GM18858 (cell line): ENCODE measurements around the gene WDFY3.

Source experiments
- ATAC-seq: cut with Tn5 transposase; IDR thresholded peaks from one replicate; pipeline ENCODE4 v1.9.1; 2021; ENCODE audit not compliant: unreplicated experiment

The WDFY3 gene

DNA sequence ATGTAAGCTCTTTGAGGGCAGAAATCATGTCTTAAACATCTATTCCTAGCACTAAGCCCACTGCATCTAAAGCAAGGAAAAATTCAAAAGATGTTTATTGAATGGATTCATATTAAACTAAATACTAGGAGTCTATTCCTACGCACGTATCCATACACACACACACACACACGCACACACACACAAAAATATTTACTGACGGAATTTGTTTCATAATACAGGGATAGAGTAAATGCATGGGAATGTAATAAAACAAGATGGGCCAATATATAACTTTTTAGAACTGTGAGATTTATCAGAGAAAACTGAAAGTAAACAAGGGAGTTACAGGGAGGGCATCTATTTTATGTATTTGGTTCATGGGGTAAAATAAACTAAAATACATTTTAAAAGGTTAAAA, 57.6 kb downstream of the WDFY3 start:
- ATAC-seq: no peak

DNA sequence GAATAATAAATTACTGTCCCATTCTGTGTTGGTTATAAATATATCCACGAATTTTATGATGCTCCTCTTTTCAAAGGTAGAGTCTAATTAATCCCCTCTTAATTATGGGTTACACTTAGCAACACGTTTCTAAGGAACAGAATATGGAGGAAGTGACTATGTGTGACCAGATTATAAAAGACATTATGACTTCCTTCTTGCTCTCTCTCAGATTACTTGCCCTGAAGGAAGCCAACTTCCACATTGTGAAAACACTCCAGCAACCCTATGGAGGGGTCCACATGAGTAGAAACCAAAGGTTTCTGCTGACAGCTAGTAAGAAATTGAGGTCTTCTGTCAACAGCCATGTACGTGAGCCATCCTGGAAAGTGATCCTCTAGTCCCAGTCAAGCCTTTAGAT, 59.3 kb downstream of the WDFY3 start:
- no peak for ATAC-seq

DNA sequence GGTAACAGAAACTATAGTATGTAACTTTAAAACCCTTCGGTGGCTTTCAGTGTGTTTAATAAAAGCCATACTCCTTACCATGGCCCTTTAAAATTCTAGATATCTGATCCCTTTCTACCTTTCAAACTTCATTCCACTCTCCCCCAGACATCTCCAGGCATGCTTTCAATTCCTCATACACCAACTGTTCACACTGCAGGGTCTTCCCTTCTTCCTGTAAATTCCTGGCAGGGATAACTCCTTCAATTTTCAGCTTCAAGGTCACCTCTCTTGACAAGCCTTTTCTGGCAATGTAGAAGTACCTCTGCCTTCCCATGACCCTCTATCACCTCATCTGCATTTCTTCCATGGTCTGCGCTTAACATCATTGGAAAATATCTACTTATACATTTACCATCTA, 60.8 kb downstream of the WDFY3 start:
- ATAC-seq: no peak

DNA sequence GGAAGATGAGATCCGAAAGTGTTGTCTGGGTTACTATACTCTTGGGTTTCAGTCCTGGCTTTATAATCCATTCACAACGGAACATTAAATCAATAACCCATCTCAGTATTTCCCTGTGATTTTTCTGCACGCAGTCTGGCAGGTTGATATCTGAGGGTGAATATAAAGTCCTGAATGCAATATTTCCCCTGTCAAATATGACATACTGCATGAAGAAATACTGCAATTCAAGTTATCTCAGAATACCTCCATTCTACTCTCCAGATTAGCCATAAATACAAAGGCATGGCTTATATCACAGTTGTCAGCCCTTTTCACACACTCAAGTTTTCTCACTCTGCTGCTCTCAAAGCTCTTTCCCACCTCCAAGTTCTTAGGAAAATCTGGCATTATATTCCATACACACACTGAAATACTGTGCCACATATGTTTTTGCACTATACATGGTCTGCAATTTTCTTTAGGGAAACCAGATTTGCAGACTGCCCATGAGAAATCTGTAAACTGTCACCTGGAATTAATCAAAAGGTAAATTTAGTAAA, 64.7 kb downstream of the WDFY3 start:
- ATAC-seq: no peak

DNA sequence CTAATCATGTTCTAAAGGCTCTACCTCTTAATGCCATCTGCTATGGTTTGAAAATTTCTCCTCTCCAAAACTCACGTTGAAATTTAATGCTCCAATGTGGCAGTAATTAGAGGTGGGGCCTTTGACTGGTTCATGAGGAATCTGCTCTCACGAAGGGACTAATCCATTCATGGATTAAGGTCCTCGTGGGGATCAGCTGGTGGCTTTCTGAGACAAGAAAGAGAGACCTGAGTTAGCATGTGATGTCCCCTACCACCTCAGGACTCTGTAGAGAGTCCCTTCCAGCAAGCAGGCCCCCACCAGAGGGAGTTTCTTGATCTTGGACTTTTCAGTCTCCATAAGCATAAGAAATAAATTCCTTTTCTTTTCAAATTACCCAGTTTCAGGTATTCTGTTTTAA, 65.3 kb downstream of the WDFY3 start:
- ATAC-seq: no peak

DNA sequence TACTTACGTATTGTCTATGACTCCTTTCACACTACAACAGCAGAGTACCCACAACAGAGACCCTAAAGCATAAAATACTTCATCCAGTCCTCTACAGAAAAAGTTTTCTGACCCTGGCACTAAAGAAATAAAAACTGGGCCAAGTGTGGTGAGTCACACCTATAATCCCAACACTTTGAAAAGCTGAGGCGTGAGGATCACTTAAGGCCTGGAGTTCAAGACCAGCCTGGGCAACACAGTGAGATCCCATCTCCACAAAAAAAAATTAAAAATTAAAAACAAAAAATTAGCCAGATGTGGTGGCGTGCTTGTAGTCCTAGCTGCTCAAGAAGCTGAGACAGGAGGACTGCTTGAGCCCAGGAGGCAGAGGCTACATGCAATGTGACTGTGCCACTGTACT, 66.9 kb downstream of the WDFY3 start:
- ATAC-seq: no peak

- ATAC-seq: no peak
Observed at GRCh38 chr4:84897516-84897915, 69.0 kb downstream of the WDFY3 start.

- no peak for ATAC-seq
Observed at GRCh38 chr4:84895283-84895682, 71.2 kb downstream of the WDFY3 start.

DNA sequence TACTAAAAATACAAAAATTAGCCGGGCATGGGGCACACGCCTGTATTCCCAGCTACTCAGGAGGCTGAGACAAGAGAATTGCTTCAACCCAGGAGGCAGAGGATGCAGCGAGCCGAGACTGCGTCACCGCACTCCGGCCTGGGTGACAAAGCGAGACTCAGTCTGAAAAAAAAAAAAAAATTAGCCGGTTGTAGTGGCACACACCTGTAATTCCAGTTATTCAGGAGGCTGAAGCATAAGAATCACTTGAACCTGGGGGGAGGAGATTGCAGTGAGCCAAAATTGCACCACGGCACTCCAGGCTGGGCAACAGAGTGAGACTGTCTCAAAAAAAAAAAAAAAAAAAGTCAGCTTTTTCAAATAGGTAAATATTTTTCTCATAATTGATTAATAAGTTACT, 71.9 kb downstream of the WDFY3 start:
- no peak for ATAC-seq

GRCh38 chr4:84892950-84893349, 73.5 kb downstream of the WDFY3 start:
- no peak for ATAC-seq

GRCh38 chr4:84887824-84888223, 78.7 kb downstream of the WDFY3 start:
- no peak for ATAC-seq

DNA sequence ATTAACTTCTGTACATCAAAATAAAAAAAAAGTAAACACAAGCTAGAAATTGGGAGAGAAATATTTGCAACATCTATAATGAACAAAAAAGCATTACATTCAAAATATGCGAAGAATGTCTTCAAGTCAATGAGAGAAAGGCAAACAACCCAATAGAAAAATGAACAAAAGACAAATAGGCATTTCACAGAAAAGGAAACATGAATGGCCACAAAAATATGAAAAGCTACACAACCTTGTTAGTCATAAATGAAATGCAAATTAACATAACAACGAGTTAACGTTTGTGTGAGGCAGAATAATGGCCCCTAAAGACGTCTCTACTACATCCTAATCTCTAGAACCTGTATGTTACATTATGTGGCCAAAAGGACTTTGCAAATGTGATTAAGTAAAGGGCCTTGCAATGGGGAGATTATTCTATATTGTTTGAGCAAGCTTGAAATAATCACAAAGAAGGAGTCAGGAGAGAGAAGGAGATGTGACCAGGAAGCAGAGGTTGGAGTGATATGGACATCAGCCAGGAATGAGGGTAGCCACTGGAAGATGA, 86.8 kb downstream of the WDFY3 start:
- ATAC-seq: no peak

- ATAC-seq: no peak
Observed at GRCh38 chr4:84878546-84878945, 87.9 kb downstream of the WDFY3 start.

- no peak for ATAC-seq
Observed at GRCh38 chr4:84878090-84878489, 88.4 kb downstream of the WDFY3 start.

- no peak for ATAC-seq
Observed at GRCh38 chr4:84877051-84877833, 89.2 kb downstream of the WDFY3 start.

DNA sequence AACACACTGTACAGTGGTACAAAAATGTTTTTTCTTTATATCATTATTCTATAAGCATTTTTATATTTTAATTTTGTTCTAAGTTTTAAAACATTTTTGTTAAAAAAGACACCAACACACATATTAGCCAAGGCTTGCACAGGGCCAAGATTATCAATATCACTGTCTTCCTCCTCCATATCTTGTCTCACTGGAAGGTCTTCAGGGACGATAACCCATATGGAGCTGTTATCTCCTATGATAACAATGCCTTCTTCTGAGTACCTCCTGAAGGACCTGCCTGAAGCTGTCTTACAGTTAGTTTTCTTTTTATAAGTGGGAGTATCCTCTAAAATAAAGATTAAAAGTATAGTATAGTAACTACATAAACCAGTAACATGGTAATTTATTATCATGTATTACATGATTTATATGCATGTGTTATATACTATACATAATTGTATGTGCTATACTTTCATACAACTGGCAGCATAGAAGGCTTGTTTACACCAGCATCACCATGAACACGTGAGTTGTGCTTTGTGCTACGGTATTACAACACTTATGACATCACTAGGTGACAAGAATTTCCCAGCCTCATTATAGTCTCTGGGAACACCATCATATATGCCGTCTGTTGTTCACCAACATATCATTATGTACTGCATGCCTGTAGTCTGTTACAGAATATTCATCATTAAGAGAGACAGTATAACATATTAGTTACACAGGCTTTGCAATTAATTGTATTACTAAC, 90.7 kb downstream of the WDFY3 start:
- ATAC-seq: no peak

GRCh38 chr4:84874619-84875018, 91.9 kb downstream of the WDFY3 start:
- ATAC-seq: no peak

DNA sequence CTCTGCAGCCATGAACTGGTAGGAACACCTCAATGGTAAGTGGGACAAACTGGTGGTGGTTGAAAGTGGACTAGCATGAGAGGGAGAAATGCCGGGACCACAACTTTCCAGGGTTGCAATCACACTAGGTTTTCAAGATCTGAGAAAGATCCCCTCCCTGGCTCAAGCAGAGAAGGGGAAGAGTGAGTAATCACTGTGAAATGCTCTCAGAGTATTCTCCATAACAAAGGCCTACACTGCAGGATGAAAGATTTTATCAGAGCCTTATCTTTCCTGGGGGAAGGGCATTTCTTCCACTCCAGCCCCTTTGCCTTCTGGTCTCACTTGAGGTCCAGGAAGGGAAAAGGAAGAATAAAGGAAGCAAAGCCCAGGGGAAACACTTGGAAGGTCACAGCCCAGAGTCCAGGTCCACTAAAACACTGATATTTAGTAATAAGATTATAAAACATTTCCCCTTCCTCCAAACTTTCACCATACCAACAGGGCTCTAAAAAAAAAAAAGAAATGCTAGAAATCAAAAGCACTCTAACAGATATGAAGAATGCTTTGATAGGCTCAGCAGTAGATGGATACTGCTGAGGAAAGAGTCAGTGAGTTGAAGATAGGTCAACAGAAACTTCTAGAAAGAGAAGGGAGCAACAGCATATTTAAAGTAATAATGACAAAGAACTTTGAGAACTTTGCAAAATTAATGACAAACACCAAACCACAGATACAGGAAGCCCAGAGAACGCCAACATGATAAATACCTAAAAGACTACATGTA, 95.9 kb downstream of the WDFY3 start:
- no peak for ATAC-seq

- ATAC-seq: no peak
Observed at GRCh38 chr4:84866295-84866694, 100.2 kb downstream of the WDFY3 start.

- no peak for ATAC-seq
Observed at GRCh38 chr4:84865600-84865999, 100.9 kb downstream of the WDFY3 start.

GRCh38 chr4:84862064-84862463, 104.4 kb downstream of the WDFY3 start:
- no peak for ATAC-seq
